Measurements from ENCODE around the gene NXNL1. TPM values are rescaled to one million over a fixed set of nuclear protein-coding genes. Genes with fewer than 3 reads are reported as not detected.

NXNL1 gene
- total and polyA plus RNA-seq, 2 donors: not detected

DNA sequence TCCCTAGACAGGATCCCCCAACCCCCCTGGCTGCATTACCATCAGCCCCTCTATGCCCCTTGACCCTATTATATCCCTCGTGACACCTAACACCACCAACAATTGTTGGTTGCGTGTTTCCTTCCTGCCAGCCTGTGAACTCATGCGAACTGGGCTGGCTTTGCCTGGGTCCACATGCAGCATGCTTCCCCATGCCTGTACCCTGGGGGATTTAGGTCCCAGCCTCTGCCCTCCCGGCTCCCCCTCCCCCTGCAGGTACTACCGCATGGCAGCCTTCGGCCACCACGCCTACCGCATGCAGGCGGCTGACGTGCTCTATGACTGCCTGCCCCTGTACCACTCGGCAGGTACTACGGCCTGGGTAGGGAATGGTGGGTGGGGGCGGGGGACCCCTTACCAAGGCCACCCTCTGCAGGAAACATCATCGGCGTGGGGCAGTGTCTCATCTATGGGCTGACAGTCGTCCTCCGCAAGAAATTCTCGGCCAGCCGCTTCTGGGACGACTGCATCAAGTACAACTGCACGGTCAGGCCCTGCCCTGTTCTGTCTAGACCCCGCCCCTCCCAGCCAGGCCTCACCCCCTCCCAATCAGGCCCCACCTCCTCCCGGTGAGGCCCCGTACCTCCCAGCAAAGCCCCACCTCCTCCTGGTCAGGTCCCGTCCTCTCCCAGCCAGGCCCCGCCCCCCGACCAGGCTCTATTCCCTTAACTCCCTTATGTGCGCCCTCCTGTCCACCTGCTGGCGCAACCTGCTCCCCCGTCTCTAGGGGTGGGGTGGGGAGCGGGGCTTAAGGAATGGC is 28.1 kb upstream of the NXNL1 start:
- Histone ChIP-seq H3K4me1 (ENCODE audit: control insufficient read depth in 2 of 2, insufficient read depth in 2 of 2, low read length in 2 of 2) (peaks cover 6 to 26% of the 10 kb centered on the region in 2 donors), H3K27me3 (ENCODE audit: control insufficient read depth in 2 of 2, insufficient read depth in 1 of 2, low read length in 1 of 2) (no peaks in the 10 kb centered on the region), H3K9me3 (ENCODE audit: control insufficient read depth in 2 of 2, insufficient read depth in 1 of 2, low read length in 1 of 2) (no peaks in the 10 kb centered on the region), H3K27ac (ENCODE audit: low read depth in 1 of 2, low read length in 1 of 2) (no peak overlapping the region), H3K4me3 (ENCODE audit: low read length in 2 of 2) (no peak overlapping the region), H3K36me3 (ENCODE audit: control insufficient read depth in 2 of 2, insufficient read depth in 2 of 2, low read length in 1 of 2) (no peaks in the 10 kb centered on the region)
- DNase-seq (ENCODE audit: low read depth in 6 of 9, low spot score in 9 of 9): peak in 5 of 9 donors; percentile 31 to 77 (median 63)
- WGBS: 30% methylated on average over 31 of the region's 31 CpGs

DNA sequence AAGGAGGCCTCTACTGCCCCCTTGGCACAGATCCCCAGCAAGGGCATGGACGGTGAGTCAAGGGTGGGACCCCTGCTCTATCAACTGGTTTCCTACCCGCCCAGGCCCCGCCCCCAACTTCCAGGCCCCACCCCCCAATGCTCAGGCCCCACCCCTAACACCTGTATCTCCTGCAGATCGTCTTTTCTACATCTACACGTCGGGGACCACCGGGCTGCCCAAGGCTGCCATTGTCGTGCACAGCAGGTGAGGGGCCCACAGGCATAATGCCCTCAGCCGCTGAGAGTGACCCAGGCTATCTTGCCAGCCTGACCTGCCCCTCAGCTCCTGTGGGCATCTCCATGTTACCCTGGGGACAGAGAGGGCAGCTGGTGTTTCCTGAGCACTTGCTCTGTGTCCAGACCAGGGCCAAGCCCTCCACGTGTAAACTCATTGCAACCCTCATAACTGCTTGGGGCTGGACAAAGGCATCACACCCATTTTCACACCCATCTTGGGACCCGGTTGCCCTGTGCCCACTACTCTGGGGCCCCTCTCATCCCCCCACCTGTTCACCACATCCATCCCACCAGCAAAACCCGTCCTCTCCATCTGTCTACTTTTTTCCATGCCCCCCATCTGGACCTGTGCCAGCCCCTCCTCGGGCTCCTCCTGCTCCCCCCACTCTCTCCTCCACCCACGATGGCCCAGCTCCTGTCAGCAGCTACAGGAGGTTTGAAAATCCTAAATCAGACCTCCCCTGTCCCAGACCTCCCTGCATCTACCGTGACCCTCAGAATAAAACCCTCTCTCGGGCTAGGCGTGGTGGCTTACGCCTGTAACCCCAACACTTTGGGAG is 26.8 kb upstream of the NXNL1 start:
- H3K27me3 ChIP-seq (ENCODE audit: control insufficient read depth in 2 of 2, insufficient read depth in 1 of 2, low read length in 1 of 2): no peaks in the 10 kb centered on the region
- H3K36me3 ChIP-seq (ENCODE audit: control insufficient read depth in 2 of 2, insufficient read depth in 2 of 2, low read length in 1 of 2): no peaks in the 10 kb centered on the region
- DNase-seq (ENCODE audit: low read depth in 6 of 9, low spot score in 9 of 9): no peak
- H3K27ac ChIP-seq (ENCODE audit: low read depth in 1 of 2, low read length in 1 of 2): no peak overlapping the region
- H3K4me1 ChIP-seq (ENCODE audit: control insufficient read depth in 2 of 2, insufficient read depth in 2 of 2, low read length in 2 of 2): peaks cover 6 to 26% of the 10 kb centered on the region in 2 donors
- H3K9me3 ChIP-seq (ENCODE audit: control insufficient read depth in 2 of 2, insufficient read depth in 1 of 2, low read length in 1 of 2): no peaks in the 10 kb centered on the region
- H3K4me3 ChIP-seq (ENCODE audit: low read length in 2 of 2): no peak overlapping the region
- 91% methylated on average over 18 of the region's 18 CpGs for WGBS

- Histone ChIP-seq H3K4me1 (ENCODE audit: control insufficient read depth in 2 of 2, insufficient read depth in 2 of 2, low read length in 2 of 2) (peaks cover 6 to 26% of the 10 kb centered on the region in 2 donors), H3K36me3 (ENCODE audit: control insufficient read depth in 2 of 2, insufficient read depth in 2 of 2, low read length in 1 of 2) (no peaks in the 10 kb centered on the region), H3K9me3 (ENCODE audit: control insufficient read depth in 2 of 2, insufficient read depth in 1 of 2, low read length in 1 of 2) (no peaks in the 10 kb centered on the region), H3K4me3 (ENCODE audit: low read length in 2 of 2) (no peak overlapping the region), H3K27ac (ENCODE audit: low read depth in 1 of 2, low read length in 1 of 2) (no peak overlapping the region), H3K27me3 (ENCODE audit: control insufficient read depth in 2 of 2, insufficient read depth in 1 of 2, low read length in 1 of 2) (no peaks in the 10 kb centered on the region)
- no peak for DNase-seq (ENCODE audit: low read depth in 6 of 9, low spot score in 9 of 9)
- WGBS: 98% methylated on average over 58 of the region's 58 CpGs
Measured at GRCh38 chr19:17486545-17487240, 26.0 kb upstream of the NXNL1 start.

DNA sequence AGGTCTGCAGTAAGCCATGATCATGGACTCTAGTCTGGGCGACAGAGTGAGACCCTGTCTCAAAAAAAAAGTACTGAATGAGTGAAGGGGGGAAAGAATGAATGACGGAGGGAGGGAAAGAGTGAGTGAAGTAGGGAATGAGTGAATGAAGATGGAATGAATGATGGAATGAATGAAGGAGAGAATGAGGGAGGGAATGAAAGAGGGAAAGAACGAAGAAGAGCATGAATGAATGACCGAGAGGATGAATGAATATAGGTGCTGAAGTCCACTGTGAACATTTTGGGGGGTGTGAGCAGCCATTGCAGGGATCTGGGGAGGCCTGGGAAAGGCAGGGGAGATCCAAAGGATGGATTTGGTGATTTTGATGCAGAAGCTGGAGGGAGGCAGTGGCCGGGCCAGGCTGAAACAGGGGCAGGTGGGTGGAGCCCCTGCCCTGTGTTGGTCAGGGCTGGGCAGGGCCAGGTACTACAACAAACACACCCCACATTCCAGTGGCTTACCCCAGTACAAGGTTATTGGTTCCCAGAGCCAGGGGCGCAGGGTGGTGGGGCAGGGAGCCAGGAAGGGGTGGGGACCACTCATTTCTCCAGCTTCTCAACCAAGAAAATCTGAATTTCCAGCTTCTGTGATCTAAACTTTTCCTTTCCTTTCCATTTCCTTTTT is 23.9 kb upstream of the NXNL1 start:
- Histone ChIP-seq H3K36me3 (ENCODE audit: control insufficient read depth in 2 of 2, insufficient read depth in 2 of 2, low read length in 1 of 2) (no peaks in the 10 kb centered on the region), H3K4me3 (ENCODE audit: low read length in 2 of 2) (no peak overlapping the region), H3K27me3 (ENCODE audit: control insufficient read depth in 2 of 2, insufficient read depth in 1 of 2, low read length in 1 of 2) (no peaks in the 10 kb centered on the region), H3K27ac (ENCODE audit: low read depth in 1 of 2, low read length in 1 of 2) (no peak overlapping the region), H3K4me1 (ENCODE audit: control insufficient read depth in 2 of 2, insufficient read depth in 2 of 2, low read length in 2 of 2) (peaks cover 6 to 23% of the 10 kb centered on the region in 2 donors), H3K9me3 (ENCODE audit: control insufficient read depth in 2 of 2, insufficient read depth in 1 of 2, low read length in 1 of 2) (no peaks in the 10 kb centered on the region)
- 98% methylated on average over 6 of the region's 6 CpGs for WGBS
- no peak for DNase-seq (ENCODE audit: low read depth in 6 of 9, low spot score in 9 of 9)

GRCh38 chr19:17483605-17484002 is 22.9 kb upstream of the NXNL1 start:
- Histone ChIP-seq H3K9me3 (ENCODE audit: control insufficient read depth in 2 of 2, insufficient read depth in 1 of 2, low read length in 1 of 2) (no peaks in the 10 kb centered on the region), H3K27ac (ENCODE audit: low read depth in 1 of 2, low read length in 1 of 2) (no peak overlapping the region), H3K36me3 (ENCODE audit: control insufficient read depth in 2 of 2, insufficient read depth in 2 of 2, low read length in 1 of 2) (no peaks in the 10 kb centered on the region), H3K4me3 (ENCODE audit: low read length in 2 of 2) (no peak overlapping the region), H3K27me3 (ENCODE audit: control insufficient read depth in 2 of 2, insufficient read depth in 1 of 2, low read length in 1 of 2) (no peaks in the 10 kb centered on the region), H3K4me1 (ENCODE audit: control insufficient read depth in 2 of 2, insufficient read depth in 2 of 2, low read length in 2 of 2) (peaks cover 4 to 12% of the 10 kb centered on the region in 2 donors)
- DNase-seq (ENCODE audit: low read depth in 6 of 9, low spot score in 9 of 9): no peak
- 98% methylated on average over 10 of the region's 10 CpGs for WGBS

GRCh38 chr19:17482877-17483604 is 22.3 kb upstream of the NXNL1 start:
- DNase-seq (ENCODE audit: low read depth in 6 of 9, low spot score in 9 of 9): no peak
- no peaks in the 10 kb centered on the region for H3K9me3 ChIP-seq (ENCODE audit: control insufficient read depth in 2 of 2, insufficient read depth in 1 of 2, low read length in 1 of 2)
- WGBS: 91% methylated on average over 3 of the region's 3 CpGs
- H3K4me3 ChIP-seq (ENCODE audit: low read length in 2 of 2): no peak overlapping the region
- H3K27ac ChIP-seq (ENCODE audit: low read depth in 1 of 2, low read length in 1 of 2): no peak overlapping the region
- no peaks in the 10 kb centered on the region for H3K36me3 ChIP-seq (ENCODE audit: control insufficient read depth in 2 of 2, insufficient read depth in 2 of 2, low read length in 1 of 2)
- H3K27me3 ChIP-seq (ENCODE audit: control insufficient read depth in 2 of 2, insufficient read depth in 1 of 2, low read length in 1 of 2): no peaks in the 10 kb centered on the region
- peaks cover 0 to 7% of the 10 kb centered on the region in 2 donors for H3K4me1 ChIP-seq (ENCODE audit: control insufficient read depth in 2 of 2, insufficient read depth in 2 of 2, low read length in 2 of 2)

GRCh38 chr19:17481986-17482385 is 21.3 kb upstream of the NXNL1 start:
- H3K4me1 ChIP-seq (ENCODE audit: control insufficient read depth in 2 of 2, insufficient read depth in 2 of 2, low read length in 2 of 2): no peaks in the 10 kb centered on the region
- H3K27ac ChIP-seq (ENCODE audit: low read depth in 1 of 2, low read length in 1 of 2): no peak overlapping the region
- no peaks in the 10 kb centered on the region for H3K36me3 ChIP-seq (ENCODE audit: control insufficient read depth in 2 of 2, insufficient read depth in 2 of 2, low read length in 1 of 2)
- H3K27me3 ChIP-seq (ENCODE audit: control insufficient read depth in 2 of 2, insufficient read depth in 1 of 2, low read length in 1 of 2): no peaks in the 10 kb centered on the region
- no peak for DNase-seq (ENCODE audit: low read depth in 6 of 9, low spot score in 9 of 9)
- WGBS: 96% methylated on average over 13 of the region's 13 CpGs
- no peak overlapping the region for H3K4me3 ChIP-seq (ENCODE audit: low read length in 2 of 2)
- no peaks in the 10 kb centered on the region for H3K9me3 ChIP-seq (ENCODE audit: control insufficient read depth in 2 of 2, insufficient read depth in 1 of 2, low read length in 1 of 2)

DNA sequence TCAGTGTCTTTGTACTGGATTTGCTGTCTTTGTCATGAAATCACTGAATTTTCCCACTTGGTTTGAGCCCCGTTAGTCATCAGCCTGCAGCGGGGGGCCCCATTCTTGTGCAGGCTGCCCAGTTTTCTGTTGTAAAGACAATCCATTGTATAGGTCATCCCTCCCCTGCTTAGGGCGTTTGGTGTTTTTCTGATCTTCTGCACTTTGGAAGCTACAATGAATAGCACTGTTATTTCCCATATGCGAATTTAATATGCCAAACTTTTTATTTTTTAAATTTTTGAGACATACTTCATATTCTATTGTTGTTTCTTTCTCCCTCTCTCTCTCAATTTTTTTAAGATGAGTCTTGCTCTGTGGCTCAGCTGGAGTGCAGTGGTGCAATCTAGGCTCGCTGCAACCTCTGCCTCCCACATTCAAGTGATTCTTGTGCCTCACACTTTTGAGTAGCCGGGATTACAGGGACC is 18.6 kb upstream of the NXNL1 start:
- Histone ChIP-seq H3K9me3 (ENCODE audit: control insufficient read depth in 2 of 2, insufficient read depth in 1 of 2, low read length in 1 of 2) (no peaks in the 10 kb centered on the region), H3K36me3 (ENCODE audit: control insufficient read depth in 2 of 2, insufficient read depth in 2 of 2, low read length in 1 of 2) (no peaks in the 10 kb centered on the region), H3K27me3 (ENCODE audit: control insufficient read depth in 2 of 2, insufficient read depth in 1 of 2, low read length in 1 of 2) (no peaks in the 10 kb centered on the region), H3K4me3 (ENCODE audit: low read length in 2 of 2) (no peak overlapping the region), H3K27ac (ENCODE audit: low read depth in 1 of 2, low read length in 1 of 2) (no peak overlapping the region), H3K4me1 (ENCODE audit: control insufficient read depth in 2 of 2, insufficient read depth in 2 of 2, low read length in 2 of 2) (no peaks in the 10 kb centered on the region)
- 96% methylated on average over 6 of the region's 6 CpGs for WGBS
- no peak for DNase-seq (ENCODE audit: low read depth in 6 of 9, low spot score in 9 of 9)
